Measurements from ENCODE around the gene TMEM109. TPM values are rescaled to one million over a fixed set of nuclear protein-coding genes. Genes with fewer than 3 reads are reported as not detected.

Gene TMEM109
- total and polyA plus RNA-seq, 2 of the 8 experiments (the other 6 are each of a cell fraction or from before 2014, with no cell fraction given) = 27.3 to 30.3 TPM

DNA sequence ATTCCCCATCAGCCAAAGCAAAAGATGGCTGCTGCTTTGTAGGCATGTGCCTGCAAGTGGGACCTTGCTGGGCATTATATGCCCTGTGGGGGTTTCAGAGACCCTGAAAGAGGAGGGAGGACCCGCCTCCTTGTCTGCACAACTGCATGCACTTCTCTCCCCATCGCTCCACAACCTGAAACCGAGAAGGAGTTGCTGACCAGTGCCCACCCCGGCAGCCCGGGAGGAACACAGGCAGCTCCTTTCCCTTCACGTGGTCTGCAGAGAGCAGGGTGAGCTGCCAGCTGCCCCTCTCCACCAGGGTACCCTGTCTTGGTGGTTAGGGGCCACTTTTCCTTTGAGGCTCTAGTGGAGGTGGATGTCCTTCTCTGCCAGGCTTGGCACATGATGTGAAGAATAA lies 8.9 kb downstream of the TMEM109 start:
- 56% methylated on average over 6 of the region's 6 CpGs; no CpG with 5 or more reads in 1 of the 2 experiments for WGBS, 2 experiments (ENCODE audit: extremely low coverage in 1 of 2, insufficient coverage in 1 of 2, insufficient read length in 1 of 2, insufficient replicate concordance in 2 of 2, low coverage in 1 of 2, low lambda C conversion rate in 2 of 2, missing lambda C conversion rate in 1 of 2)
- Histone ChIP-seq H3K9me3 (ENCODE audit: insufficient read depth in 2 of 2, low read depth in 1 of 2, low read length in 1 of 2) (no peaks in the 10 kb centered on the region), H3K36me3 (ENCODE audit: control insufficient read depth in 2 of 4, insufficient read depth in 4 of 4, low read length in 3 of 4) (peaks cover 3 to 16% (median 11%) of the 10 kb centered on the region in 4 experiments; a peak in 5 of 8 replicates), H3K23ac (ENCODE audit: insufficient read length) (no peak overlapping the region), H3K27ac (ENCODE audit: low read depth, low read length) (no peak overlapping the region), H3K4me3 (ENCODE audit: extremely low read depth in 1 of 4, insufficient read depth in 2 of 4, low read depth in 3 of 4, low read length in 4 of 4) (no peak overlapping the region), H2AFZ (ENCODE audit: low read length) (no peak overlapping the region), H3K4me2 (ENCODE audit: insufficient read depth in 1 of 2, low read depth in 2 of 2, low read length in 2 of 2) (no peak overlapping the region), H3K23me2 (ENCODE audit: low read depth, low read length) (peaks cover 11% of the 10 kb centered on the region; the same call in 1 of the 2 replicates), H3K9ac (replicated peaks in 1 of 4; ENCODE audit: extremely low read depth in 1 of 4, low read depth in 3 of 4, low read length in 3 of 4) (no peak overlapping the region), H2BK20ac (ENCODE audit: low read length) (no peak overlapping the region), H2BK120ac (replicated peaks; ENCODE audit: low read depth, low read length) (no peak overlapping the region), H4K91ac (replicated peaks; ENCODE audit: insufficient read length, low read length) (no peak overlapping the region), H3K27me3 (replicated peaks in 1 of 4; ENCODE audit: control insufficient read depth in 3 of 4, extremely low read depth in 1 of 4, insufficient read depth in 3 of 4, low read length in 3 of 4) (peaks cover 0 to 3% (median 0%) of the 10 kb centered on the region in 4 experiments; a peak in 1 of 7 replicates), H3K56ac (replicated peaks; ENCODE audit: insufficient read length, low read depth, low read length) (no peak overlapping the region), H3K14ac (ENCODE audit: insufficient read length) (no peak overlapping the region), H3K18ac (ENCODE audit: extremely low read depth, low read length) (no peak overlapping the region), H4K20me1 (replicated peaks in 1 of 2; ENCODE audit: control insufficient read depth in 1 of 2, insufficient read depth in 2 of 2, low read length in 2 of 2) (peaks cover 9 to 16% of the 10 kb centered on the region in 2 experiments), H2BK15ac (ENCODE audit: low read length) (no peak overlapping the region), H3K4me1 (replicated peaks in 1 of 4; ENCODE audit: control insufficient read depth in 3 of 4, insufficient read depth in 4 of 4, low read length in 3 of 4) (peaks cover 5 to 14% (median 5%) of the 10 kb centered on the region in 4 experiments; a peak in 6 of 7 replicates), H4K5ac (ENCODE audit: insufficient read length, low read depth, low read length) (no peak overlapping the region), H4K8ac (ENCODE audit: extremely low read depth, insufficient read depth, low read length) (no peak overlapping the region), H2BK12ac (ENCODE audit: low read depth, low read length) (no peak overlapping the region), H2AK5ac (ENCODE audit: low read depth, low read length) (no peak overlapping the region), H3K4ac (replicated peaks; ENCODE audit: insufficient read length, low read depth, low read length) (no peak overlapping the region), H3K79me1 (ENCODE audit: low read depth, low read length) (peaks cover 11% of the 10 kb centered on the region), H2BK5ac (ENCODE audit: low read depth, low read length) (no peak overlapping the region), H3K79me2 (ENCODE audit: control insufficient read depth in 1 of 2, insufficient read depth in 2 of 2, low read length in 2 of 2) (peaks cover 0 to 8% of the 10 kb centered on the region in 2 experiments; a peak in 1 of 4 replicates)
- POLR2A ChIA-PET (ENCODE audit: partially characterized antibody) = interaction anchor here (5.7 kb wide), 1 partner anchor 9 kb away, joined by 26 read pairs; the partner anchor contains the start of gene TMEM109
- TF ChIP-seq BCL11A (IDR thresholded peaks at IDR 0.05; ENCODE audit: low read depth in 2 of 2, low read length in 2 of 2) (no peak), SIX5 (IDR thresholded peaks at IDR 0.05; ENCODE audit: low read depth, low read length) (no peak), SP2 (IDR thresholded peaks at IDR 0.05; ENCODE audit: low read length) (no peak), KDM1A (IDR thresholded peaks at IDR 0.05; ENCODE audit: borderline replicate concordance, low read length) (no peak)
- DNase-seq (ENCODE audit: low read depth in 1 of 2, low spot score in 2 of 2) (no peak), FAIRE-seq (no peak)
- CTCF ChIA-PET (ENCODE audit: partially characterized antibody) = interaction anchor here (1.2 to 1.7 kb wide), 3 partner anchors 10 to 23 kb away, joined by 4 to 7 read pairs (median 4); no protein-coding TSS in a partner anchor
